H1 (cell line): ENCODE data around the gene DVL1. TPM values are rescaled to one million over a fixed set of nuclear protein-coding genes. Genes with fewer than 3 reads are reported as not detected.

Experiments used
- ATF3 ChIP-seq: IDR thresholded peaks from 2 replicates; pipeline ENCODE4 v1.6.1; 2011; ENCODE audit warnings: low read depth, mild to moderate bottlenecking, low read length; ENCODE audit not compliant: insufficient read depth
- EGR1 ChIP-seq: IDR thresholded peaks from 2 replicates; pipeline ENCODE4 v1.6.1; 2011; ENCODE audit warnings: low read depth, low read length, borderline replicate concordance
- EZH2 ChIP-seq: fragments of 200-600 bp; sonication (generic); IDR thresholded peaks from 2 replicates; pipeline ENCODE4 v1.7.1; 2012; ENCODE audit warnings: low read depth, mild to moderate bottlenecking, moderate library complexity, low read length, inconsistent platforms; ENCODE audit not compliant: severe bottlenecking
- KDM4A ChIP-seq: IDR thresholded peaks from one replicate; pipeline ENCODE4 v1.7.1; 2012; ENCODE audit warnings: low read depth, mild to moderate bottlenecking, moderate library complexity, low read length, inconsistent platforms; ENCODE audit not compliant: severe bottlenecking
- polyA plus RNA-seq, 7 experiments: library from polyadenylated mRNA; depleted of rRNA in 3 of 7; stranded (reverse) in 5 of 7; unstranded in 2 of 7; fragments of >200 nt in 5 of 7; fragments of 200-250 nt in 2 of 7; gene quantifications; 1 replicate in 5 of 7; 2 replicates in 1 of 7; 4 replicates in 1 of 7; pipeline versions ENCODE4 v1.2.1 to v1.2.3, GENCODE V29; 2011 to 2013; ENCODE audit warnings: missing spikeins in 2 of 7, mixed read lengths in 2 of 7
- total RNA-seq: library from RNA; stranded (reverse); fragmentation: NEBNext Ultra II Directional; extraction: Animal tissue kit (Norgen Biotek cat#: 25700); gene quantifications from 2 replicates; pipeline ENCODE4 v1.2.1, GENCODE V29; 2021
- TF ChIP-seq, protein P1 (sequence below): IDR thresholded peaks from 2 replicates; pipeline ENCODE4 v1.6.1; 2012; ENCODE audit warnings: inconsistent platforms

The DVL1 gene
- total and polyA plus RNA-seq, 2 of the 8 experiments (the other 6 are each of a cell fraction or from before 2014, with no cell fraction given): 39.4 to 58.9 TPM

DNA sequence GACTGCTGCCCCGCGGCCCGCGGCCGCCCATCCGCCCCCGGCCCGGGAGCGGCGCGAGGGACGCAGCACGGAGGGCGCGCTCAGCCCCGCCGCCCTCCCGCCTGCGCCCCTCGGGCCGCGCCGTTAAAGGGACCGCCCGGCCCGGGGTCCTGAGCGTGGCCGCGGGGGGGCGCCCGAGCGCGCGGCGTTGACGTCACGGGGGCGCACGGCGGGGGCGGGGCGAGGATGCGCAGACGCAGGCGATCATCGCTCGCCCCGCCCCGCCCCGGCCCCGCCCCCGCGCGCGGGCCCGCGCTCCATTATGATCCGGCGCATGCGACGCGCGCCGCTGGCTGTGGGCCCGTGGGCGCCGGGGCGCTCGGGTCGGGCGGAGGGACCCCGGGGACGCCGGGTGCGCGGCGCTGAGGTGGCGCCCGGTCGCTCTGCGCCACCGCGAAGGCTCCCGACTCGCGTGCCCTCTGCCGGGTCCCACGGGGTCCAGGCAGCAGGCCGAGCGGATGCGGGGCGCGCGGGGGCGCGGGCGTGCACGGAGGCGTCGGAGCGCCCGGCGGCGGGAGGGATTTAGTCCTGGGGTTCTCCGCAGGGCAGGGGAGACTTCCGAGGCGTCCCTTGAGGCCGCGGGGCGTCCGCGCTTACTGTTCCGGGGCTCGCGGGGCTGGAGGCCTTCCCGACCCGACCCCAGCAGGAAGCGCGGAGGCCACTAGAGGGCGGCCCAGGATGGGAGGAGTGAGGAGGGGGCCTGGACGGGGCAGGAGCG lies at the start of gene DVL1 (continued):
- TF ChIP-seq, protein P1, sequence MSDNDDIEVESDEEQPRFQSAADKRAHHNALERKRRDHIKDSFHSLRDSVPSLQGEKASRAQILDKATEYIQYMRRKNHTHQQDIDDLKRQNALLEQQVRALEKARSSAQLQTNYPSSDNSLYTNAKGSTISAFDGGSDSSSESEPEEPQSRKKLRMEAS: peak; percentile 11; the same call in 1 of the 2 replicates
- TF ChIP-seq EZH2 (no peak), KDM4A (peak; percentile 58), EGR1 (0 out of 2 replicates have a peak, but pooled peaks have one; percentile 40), ATF3 (no peak)
